Progenitor cell of endocrine pancreas (in vitro differentiated cells): ENCODE measurements around the gene DVL1. TPM values are rescaled to one million over a fixed set of nuclear protein-coding genes. Genes with fewer than 3 reads are reported as not detected.
A peak's percentile ranks its signal among the peaks of the same experiment; 100 is the strongest.

Experiments
- DNase-seq: peaks from one replicate; pipeline ENCODE4 v3.0.0; 2021; ENCODE audit warnings: low spot score; ENCODE audit not compliant: unreplicated experiment
- H3K27ac Mint-ChIP-seq: 2 replicates; pipeline ENCODE4 v1.8.0; 2021; ENCODE audit warnings: mild to moderate bottlenecking, moderate library complexity, mixed read lengths
- H3K27me3 Mint-ChIP-seq: 2 replicates; pipeline ENCODE4 v1.8.0; 2021; ENCODE audit warnings: mixed read lengths
- H3K36me3 Mint-ChIP-seq: 2 replicates; pipeline ENCODE4 v1.8.0; 2022; ENCODE audit warnings: mixed read lengths; ENCODE audit not compliant: insufficient read depth
- H3K4me1 Mint-ChIP-seq: 2 replicates; pipeline ENCODE4 v1.8.0; 2021; ENCODE audit warnings: low read depth, mixed read lengths
- H3K4me3 Mint-ChIP-seq: 2 replicates; pipeline ENCODE4 v1.8.0; 2021; ENCODE audit warnings: low read depth, mild to moderate bottlenecking, moderate library complexity, mixed read lengths
- H3K9me3 Mint-ChIP-seq: 2 replicates; pipeline ENCODE4 v1.8.0; 2021; ENCODE audit warnings: low read depth, mixed read lengths
- total RNA-seq: library from RNA; stranded (reverse); gene quantifications from 2 replicates; pipeline ENCODE4 v1.2.1, GENCODE V29; 2021
- TF ChIP-seq, protein P1 (sequence below): fragments of 200-600 bp; sonication (generic); IDR thresholded peaks from one replicate; pipeline ENCODE4 v1.5.0; 2021; ENCODE audit warnings: antibody characterized with exemption, mild to moderate bottlenecking; ENCODE audit not compliant: unreplicated experiment

DVL1 gene
- total RNA-seq, 1 donor from 2014 or later = 60.1 TPM

DNA sequence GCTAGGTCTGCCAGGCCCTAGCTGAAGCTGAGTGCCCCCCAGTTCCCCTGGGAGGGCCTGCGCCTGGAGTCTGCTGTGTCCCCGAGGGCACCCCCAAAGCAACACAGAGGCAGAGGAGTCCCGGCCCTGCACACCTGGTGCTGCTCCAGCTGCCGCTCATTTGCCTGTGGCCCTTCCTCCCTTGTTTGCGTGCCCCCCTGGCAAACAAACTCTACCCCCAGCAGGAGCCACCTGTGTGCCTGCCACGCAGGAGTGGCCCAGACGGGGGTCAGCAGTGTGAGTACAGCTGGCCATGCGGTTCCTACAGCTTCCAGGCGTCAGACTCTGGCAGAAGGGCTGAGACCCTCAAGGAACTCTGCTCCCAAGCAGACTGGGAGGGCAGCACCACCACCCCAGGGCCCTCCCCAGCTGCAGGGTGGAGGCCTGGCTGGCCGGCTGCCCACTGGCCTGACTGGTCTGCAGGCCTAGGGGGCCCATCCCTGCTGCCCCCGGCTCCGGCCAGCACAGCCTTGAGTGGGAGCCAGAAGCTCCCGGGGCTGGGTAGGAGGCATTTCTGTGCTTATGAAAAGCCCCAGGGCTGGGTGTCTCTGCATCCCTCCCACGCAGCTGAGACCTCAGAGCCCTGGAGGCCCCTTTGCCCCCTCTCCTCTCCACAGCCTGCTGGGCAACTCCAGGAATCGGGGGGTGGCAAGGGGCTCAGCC is 18.7 kb downstream of the DVL1 start:
- Mint-ChIP-seq H3K27me3 (no peaks in the 10 kb centered on the region), H3K9me3 (no peaks in the 10 kb centered on the region), H3K36me3 (no peaks in the 10 kb centered on the region), H3K27ac (no peak overlapping the region), H3K4me1 (no peaks in the 10 kb centered on the region), H3K4me3 (no peak overlapping the region)
- no peak for DNase-seq
- TF ChIP-seq, protein P1, sequence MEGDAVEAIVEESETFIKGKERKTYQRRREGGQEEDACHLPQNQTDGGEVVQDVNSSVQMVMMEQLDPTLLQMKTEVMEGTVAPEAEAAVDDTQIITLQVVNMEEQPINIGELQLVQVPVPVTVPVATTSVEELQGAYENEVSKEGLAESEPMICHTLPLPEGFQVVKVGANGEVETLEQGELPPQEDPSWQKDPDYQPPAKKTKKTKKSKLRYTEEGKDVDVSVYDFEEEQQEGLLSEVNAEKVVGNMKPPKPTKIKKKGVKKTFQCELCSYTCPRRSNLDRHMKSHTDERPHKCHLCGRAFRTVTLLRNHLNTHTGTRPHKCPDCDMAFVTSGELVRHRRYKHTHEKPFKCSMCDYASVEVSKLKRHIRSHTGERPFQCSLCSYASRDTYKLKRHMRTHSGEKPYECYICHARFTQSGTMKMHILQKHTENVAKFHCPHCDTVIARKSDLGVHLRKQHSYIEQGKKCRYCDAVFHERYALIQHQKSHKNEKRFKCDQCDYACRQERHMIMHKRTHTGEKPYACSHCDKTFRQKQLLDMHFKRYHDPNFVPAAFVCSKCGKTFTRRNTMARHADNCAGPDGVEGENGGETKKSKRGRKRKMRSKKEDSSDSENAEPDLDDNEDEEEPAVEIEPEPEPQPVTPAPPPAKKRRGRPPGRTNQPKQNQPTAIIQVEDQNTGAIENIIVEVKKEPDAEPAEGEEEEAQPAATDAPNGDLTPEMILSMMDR = no peak

DNA sequence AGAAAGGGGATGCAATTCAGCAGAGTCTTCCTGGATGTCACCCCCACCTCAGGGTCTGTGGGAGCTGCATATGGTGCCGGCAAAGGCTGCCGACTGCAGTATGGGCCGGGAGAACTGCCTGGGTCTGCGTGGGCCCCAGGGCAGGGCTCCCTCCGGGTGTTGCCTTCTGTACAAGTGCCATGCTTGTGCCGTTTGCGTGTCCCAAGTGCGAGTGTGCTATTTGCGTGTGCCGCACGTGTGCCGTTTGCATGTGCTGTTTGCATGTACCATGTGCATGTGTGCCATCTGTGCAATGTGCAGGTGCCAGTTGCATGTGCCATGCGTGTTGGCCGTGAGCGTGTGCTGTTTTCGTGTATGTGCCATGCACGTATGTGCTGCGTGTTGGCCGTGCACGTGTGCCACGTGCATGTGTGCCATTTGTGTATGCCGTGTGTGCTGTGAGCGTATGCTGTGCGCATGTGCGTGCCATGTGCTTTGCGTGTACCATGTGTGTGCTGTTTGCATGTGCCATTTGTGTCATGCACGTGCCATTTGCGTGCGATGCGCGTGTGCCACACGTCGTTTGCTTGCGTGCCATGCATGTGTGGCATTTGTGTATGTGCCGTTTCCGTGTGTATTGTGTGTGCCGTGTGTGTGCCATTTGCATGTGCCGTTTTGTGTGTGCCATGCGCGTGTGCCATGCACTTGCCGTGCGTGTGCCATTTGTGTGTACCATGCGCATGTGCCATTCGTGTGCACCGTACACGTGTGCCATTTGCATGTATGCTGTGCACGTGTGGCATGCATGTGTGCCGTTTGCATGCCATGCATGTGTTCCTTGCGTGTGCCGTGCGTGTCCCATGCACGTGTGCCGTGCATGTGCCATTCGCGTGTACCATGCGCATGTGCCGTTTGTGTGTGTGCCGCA is 19.7 kb downstream of the DVL1 start:
- no peaks in the 10 kb centered on the region for H3K9me3 Mint-ChIP-seq
- DNase-seq = no peak
- no peak overlapping the region for H3K4me3 Mint-ChIP-seq
- TF ChIP-seq, protein P1 = no peak
- H3K4me1 Mint-ChIP-seq = no peaks in the 10 kb centered on the region
- H3K36me3 Mint-ChIP-seq = no peaks in the 10 kb centered on the region
- no peak overlapping the region for H3K27ac Mint-ChIP-seq
- H3K27me3 Mint-ChIP-seq = no peaks in the 10 kb centered on the region

DNA sequence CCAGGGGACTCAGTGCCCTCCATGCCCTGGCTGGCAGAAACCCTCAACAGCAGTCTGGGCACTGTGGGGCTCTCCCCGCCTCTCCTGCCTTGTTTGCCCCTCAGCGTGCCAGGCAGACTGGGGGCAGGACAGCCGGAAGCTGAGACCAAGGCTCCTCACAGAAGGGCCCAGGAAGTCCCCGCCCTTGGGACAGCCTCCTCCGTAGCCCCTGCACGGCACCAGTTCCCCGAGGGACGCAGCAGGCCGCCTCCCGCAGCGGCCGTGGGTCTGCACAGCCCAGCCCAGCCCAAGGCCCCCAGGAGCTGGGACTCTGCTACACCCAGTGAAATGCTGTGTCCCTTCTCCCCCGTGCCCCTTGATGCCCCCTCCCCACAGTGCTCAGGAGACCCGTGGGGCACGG is 21.0 kb downstream of the DVL1 start:
- TF ChIP-seq, protein P1 = no peak
- H3K27me3 Mint-ChIP-seq = no peaks in the 10 kb centered on the region
- no peaks in the 10 kb centered on the region for H3K36me3 Mint-ChIP-seq
- DNase-seq = no peak
- H3K27ac Mint-ChIP-seq = no peak overlapping the region
- H3K4me1 Mint-ChIP-seq = peaks cover 4% of the 10 kb centered on the region
- H3K9me3 Mint-ChIP-seq = no peaks in the 10 kb centered on the region
- no peak overlapping the region for H3K4me3 Mint-ChIP-seq

DNA sequence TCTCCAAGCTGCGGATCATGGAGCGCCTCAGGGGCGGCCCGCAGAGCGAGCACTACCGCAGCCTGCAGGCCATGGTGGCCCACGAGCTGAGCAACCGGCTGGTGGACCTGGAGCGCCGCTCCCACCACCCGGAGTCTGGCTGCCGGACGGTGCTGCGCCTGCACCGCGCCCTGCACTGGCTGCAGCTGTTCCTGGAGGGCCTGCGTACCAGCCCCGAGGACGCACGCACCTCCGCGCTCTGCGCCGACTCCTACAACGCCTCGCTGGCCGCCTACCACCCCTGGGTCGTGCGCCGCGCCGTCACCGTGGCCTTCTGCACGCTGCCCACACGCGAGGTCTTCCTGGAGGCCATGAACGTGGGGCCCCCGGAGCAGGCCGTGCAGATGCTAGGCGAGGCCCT is 21.9 kb downstream of the DVL1 start:
- Mint-ChIP-seq H3K9me3 (no peaks in the 10 kb centered on the region), H3K27me3 (no peaks in the 10 kb centered on the region), H3K27ac (no peak overlapping the region), H3K4me1 (peaks cover 5% of the 10 kb centered on the region), H3K4me3 (no peak overlapping the region), H3K36me3 (no peaks in the 10 kb centered on the region)
- no peak for DNase-seq
- TF ChIP-seq, protein P1 = no peak

DNA sequence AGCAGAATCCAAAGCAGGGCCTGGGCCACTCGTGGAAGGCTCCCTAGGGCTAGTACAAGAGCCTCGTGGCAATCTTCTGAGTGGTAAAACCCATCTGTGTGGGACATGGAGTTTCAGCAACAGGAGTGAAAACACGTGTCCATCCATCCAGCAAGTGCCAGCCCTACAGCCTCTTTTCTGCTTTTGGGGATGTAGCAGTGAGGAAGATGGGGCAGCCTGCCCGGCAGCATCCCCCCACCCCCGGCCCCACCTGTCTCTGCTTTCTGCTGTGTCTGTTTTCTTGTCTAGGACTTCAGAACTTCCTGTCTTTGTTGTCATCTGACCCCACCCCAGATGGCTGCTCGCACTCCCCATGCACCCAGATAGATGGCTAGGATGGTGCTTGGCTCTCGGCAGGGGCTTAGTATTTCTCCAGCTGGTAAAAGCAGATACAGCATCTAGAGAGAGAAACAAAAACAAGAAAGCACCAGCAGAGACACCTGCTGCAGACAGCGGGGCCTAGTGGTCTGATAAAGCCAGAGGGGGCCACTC is 23.1 kb downstream of the DVL1 start:
- Mint-ChIP-seq H3K9me3 (no peaks in the 10 kb centered on the region), H3K27me3 (no peaks in the 10 kb centered on the region), H3K27ac (peak overlapping the region; percentile 52)

More for the DNA sequence above, 23.1 kb downstream of the DVL1 start:
- no peaks in the 10 kb centered on the region for H3K36me3 Mint-ChIP-seq
- TF ChIP-seq, protein P1 = no peak
- H3K4me1 Mint-ChIP-seq = peaks cover 7% of the 10 kb centered on the region
- DNase-seq = no peak
- peak overlapping the region; percentile 42 for H3K4me3 Mint-ChIP-seq
